Choroid plexus epithelial cell (primary cell): Measurements from ENCODE around the gene NEK2.
"Not testable (repeated sequence)": the region's sequence is repeated elsewhere in the genome, so short reads cannot be mapped to it uniquely, and the experiment has no call there.

Experiments used
- DNase-seq: peaks from one replicate; pipeline ENCODE4 v3.0.0-alpha.2; 2010; ENCODE audit warnings: low read depth
- H3K4me3 ChIP-seq: 2 replicates; pipeline ENCODE4 v1.5.1; 2011; ENCODE audit warnings: low read depth, mild to moderate bottlenecking, control low read depth, low read length, moderate library complexity
- TF ChIP-seq, protein P1 (sequence below): conservative IDR thresholded peaks from 2 replicates; pipeline ENCODE4 v1.5.1; 2011; ENCODE audit warnings: low read depth, mild to moderate bottlenecking, control low read depth, inconsistent platforms, low read length, moderate library complexity

NEK2 gene

DNA sequence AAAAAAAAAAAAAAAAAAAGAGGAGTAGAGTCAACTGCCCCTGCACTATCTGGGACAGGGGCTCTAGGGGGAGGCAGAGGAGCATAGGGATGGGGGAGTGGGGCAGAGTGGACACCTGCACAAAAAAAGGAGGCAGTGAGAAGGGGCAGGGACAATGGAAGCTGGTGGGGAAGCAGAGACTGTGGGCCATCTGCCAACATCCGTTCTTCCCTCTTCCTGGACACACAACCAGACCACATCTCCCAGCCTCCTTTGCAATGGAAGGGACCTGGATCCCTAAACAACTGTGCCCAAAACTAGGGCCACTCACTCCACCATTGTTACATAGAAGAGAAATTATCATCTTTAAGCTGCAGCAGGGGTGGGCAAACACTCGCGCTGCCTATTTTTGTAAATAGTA lies 38.4 kb downstream of the NEK2 start:
- H3K4me3 ChIP-seq, result no peak overlapping the region
- TF ChIP-seq, protein P1, sequence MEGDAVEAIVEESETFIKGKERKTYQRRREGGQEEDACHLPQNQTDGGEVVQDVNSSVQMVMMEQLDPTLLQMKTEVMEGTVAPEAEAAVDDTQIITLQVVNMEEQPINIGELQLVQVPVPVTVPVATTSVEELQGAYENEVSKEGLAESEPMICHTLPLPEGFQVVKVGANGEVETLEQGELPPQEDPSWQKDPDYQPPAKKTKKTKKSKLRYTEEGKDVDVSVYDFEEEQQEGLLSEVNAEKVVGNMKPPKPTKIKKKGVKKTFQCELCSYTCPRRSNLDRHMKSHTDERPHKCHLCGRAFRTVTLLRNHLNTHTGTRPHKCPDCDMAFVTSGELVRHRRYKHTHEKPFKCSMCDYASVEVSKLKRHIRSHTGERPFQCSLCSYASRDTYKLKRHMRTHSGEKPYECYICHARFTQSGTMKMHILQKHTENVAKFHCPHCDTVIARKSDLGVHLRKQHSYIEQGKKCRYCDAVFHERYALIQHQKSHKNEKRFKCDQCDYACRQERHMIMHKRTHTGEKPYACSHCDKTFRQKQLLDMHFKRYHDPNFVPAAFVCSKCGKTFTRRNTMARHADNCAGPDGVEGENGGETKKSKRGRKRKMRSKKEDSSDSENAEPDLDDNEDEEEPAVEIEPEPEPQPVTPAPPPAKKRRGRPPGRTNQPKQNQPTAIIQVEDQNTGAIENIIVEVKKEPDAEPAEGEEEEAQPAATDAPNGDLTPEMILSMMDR, result no peak
- DNase-seq, result no peak

DNA sequence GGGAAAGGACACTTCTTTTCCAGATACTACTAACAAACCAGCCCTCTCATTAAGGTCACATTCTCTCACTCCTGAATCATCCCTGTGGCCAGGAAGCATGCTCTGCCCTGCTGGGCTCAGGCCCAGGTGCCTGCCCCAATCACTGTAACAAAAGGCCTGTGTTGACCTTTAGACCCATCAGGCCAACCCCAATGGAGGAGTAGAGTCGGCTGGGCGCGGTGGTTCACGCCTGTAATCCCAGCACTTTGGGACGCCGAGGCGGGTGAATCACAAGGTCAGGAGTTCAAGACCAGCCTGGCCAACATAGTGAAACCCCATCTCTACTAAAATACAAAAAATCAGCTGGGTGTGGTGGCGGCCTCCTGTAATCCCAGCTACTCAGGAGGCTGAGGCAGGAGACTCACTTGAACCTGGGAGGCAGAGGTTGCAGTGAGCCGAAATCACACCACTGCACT lies 38.8 kb downstream of the NEK2 start:
- DNase-seq, result peak; percentile 59
- H3K4me3 ChIP-seq, result not testable (repeated sequence)

DNA sequence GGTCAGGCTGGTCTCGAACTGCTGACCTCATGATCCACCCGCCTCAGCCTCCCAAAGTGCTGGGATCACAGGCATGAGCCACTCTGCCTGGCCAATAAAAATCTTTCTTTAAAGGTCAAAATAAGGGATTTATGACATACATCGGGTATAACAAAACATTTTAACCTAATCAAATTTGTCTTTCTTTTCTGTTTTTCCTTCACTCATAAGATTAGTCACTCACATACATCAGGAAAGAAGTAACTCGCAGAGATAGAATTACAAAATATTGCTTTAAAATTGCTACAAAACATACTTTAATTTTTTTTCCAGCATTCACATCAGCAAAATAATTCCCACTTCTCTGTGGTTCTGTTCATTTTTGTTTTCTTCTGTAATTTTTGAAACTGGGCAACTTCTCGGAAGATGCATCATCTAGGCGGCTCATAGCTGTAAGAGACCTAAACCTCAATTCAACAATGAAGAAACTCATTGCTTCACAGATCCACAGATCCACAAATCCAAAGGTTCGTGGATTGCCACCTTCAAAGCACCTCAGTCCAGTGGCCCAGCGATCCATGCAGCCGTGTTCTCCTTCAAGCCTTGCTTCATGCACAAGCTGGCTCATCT lies 39.7 kb downstream of the NEK2 start:
- no peak overlapping the region for H3K4me3 ChIP-seq
- DNase-seq, result no peak
- TF ChIP-seq, protein P1, result no peak

DNA sequence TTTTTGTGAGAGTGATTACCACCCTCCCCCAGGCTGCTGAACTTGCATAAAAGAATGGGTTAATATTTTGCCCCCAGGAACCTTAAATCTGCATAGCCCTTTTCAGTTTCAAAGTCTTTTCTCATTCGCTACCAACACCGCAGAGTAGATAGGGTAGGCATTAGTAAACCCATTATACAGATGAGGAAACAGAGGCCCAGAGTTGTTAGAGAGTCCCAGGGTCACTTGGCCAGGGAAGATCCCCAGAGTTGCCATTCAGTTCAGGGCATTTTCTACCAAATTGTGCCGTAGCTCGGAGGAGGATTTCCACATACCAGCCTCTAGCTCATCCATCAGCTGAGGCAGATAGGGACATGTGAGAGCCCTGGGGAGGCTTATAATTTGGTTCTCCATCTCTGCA lies 40.5 kb downstream of the NEK2 start:
- TF ChIP-seq, protein P1, result no peak
- no peak for DNase-seq
- H3K4me3 ChIP-seq, result no peak overlapping the region

DNA sequence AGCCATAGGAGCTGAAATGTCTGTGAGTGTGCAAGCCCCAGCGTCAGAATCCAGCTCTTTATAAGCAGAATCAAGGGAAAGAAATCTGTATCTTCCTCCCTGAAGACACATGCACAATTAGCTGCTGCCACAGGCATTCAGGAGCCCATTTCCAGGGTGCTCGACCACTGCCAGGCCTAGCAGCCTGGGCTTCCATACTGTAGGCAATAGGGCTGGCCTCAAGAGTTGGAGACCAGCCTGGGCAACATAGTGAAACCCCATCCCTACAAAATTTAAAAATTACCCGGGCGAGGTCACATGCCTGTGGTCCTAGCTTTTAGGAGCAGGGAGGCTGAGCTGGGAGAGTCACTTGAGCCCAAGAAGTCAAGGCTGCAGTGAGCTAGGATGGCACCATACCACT lies 41.0 kb downstream of the NEK2 start:
- no peak for DNase-seq
- H3K4me3 ChIP-seq, result no peak overlapping the region
- TF ChIP-seq, protein P1, result no peak

DNA sequence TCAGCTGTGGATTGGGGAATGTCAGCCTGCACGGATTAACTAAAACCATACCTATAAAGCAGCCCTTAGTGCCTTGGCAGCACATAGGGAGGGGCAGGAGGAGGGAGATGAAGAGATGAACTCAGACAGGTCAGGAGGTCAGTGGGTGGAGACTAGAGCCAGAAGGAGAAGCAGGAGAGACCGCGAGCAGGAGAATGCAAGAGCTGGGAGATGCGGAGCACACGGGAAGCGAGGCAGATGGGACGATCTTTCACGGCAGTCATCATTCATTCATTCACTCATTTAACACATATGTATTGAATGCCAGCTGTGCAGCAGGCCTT lies 41.9 kb downstream of the NEK2 start:
- H3K4me3 ChIP-seq, result no peak overlapping the region
- DNase-seq, result no peak
- TF ChIP-seq, protein P1, result no peak

DNA sequence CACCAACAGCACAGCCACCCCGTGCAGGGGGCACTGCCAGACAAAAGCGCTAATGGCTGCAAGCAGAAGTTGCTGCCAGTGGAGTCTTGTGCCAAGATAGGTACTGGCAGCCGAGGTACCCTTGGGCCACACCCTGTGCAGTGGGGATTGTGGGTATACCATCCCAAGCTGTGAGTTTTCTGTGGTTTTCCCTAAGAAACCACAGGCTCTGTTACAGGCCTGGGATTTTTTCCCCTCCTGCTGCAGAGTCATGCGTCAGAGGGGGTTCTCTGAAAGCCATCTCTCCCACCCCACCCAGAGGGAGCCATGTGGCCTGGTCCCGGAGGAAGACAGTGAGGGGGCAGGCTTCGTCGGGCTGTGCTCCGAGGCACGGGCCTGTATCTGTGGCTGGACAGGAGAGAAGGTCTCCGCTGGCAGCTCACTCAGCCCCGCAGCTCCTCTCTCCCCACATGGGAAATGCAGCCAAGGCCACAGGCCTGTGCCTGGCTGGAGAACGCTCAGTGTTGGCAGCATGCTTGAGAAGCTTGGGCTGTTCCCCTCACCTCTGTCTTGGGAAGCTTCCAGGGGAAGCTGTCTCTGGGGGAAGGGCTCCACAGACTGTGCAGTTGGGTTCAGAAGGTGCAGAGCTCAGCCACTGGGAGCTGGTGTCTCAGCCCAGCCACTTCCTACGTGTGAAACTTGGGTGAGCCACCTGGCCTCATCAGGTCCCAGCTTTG lies 42.5 kb downstream of the NEK2 start:
- TF ChIP-seq, protein P1, result no peak
- no peak overlapping the region for H3K4me3 ChIP-seq
- DNase-seq, result peak; percentile 77
